Naive thymus-derived CD8-positive, alpha-beta T cell (primary cell): ENCODE measurements around the gene SLC35F3. TPM values are rescaled to one million over a fixed set of nuclear protein-coding genes. Genes with fewer than 3 reads are reported as not detected.

Source experiments
- ATAC-seq, 2 donors: fragments of 150-1000 bp; cut with Tn5 transposase in 1 of 2; sonication (Bioruptor Pico), chemical (Tn5 transposase) in 1 of 2; 1 replicate in 1 of 2; 2 replicates in 1 of 2; pipeline ENCODE4 v1.10.0; 2021; ENCODE audit warnings: mild to moderate bottlenecking in 2 of 2, moderate library complexity in 2 of 2
- POLR2A ChIA-PET: fragments of 350-600 bp; sonication (Branson Sonifier 250); formaldehyde crosslinking; loops from one replicate; lab custom pipeline; 2021; ENCODE audit warnings: antibody characterized with exemption; lab: Charles Lee
- DNase-seq, 10 donors: peaks; one replicate each; pipeline versions ENCODE4 v3.0.0 to v3.0.0-alpha.2; 2020 to 2022
- H3K27ac Mint-ChIP-seq, 10 donors: one replicate each; pipeline ENCODE4 v1.8.0; 2020 to 2022; ENCODE audit warnings: mild to moderate bottlenecking in 10 of 10, mixed read lengths in 10 of 10, moderate library complexity in 4 of 10, inconsistent platforms in 1 of 10
- H3K27me3 Mint-ChIP-seq, 5 donors: one replicate each; pipeline ENCODE4 v1.8.0; 2021 to 2022; ENCODE audit warnings: mixed read lengths in 5 of 5
- H3K36me3 Mint-ChIP-seq, 3 donors: one replicate each; pipeline ENCODE4 v1.8.0; 2020 to 2022; ENCODE audit warnings: mixed read lengths in 3 of 3, mild to moderate bottlenecking in 2 of 3, inconsistent platforms in 1 of 3
- H3K4me1 Mint-ChIP-seq, 4 donors: one replicate each; pipeline ENCODE4 v1.8.0; 2021 to 2022; ENCODE audit warnings: mixed read lengths in 4 of 4
- H3K4me3 Mint-ChIP-seq, 10 donors: one replicate each; pipeline ENCODE4 v1.8.0; 2020 to 2022; ENCODE audit warnings: mild to moderate bottlenecking in 10 of 10, mixed read lengths in 10 of 10, moderate library complexity in 6 of 10, inconsistent platforms in 1 of 10
- H3K9me3 Mint-ChIP-seq, 9 donors: one replicate each; pipeline ENCODE4 v1.8.0; 2020 to 2022; ENCODE audit warnings: mixed read lengths in 9 of 9, mild to moderate bottlenecking in 3 of 9, inconsistent platforms in 1 of 9, moderate library complexity in 1 of 9
- polyA plus RNA-seq, 3 donors: library from polyadenylated mRNA; unstranded; fragments of 300-500 nt; fragmentation: Illumina TruSeq; gene quantifications; one replicate each; pipeline ENCODE4 v1.2.3, GENCODE V29; 2021
- total RNA-seq, 8 experiments: library from RNA in 2 of 8; stranded (reverse) in 2 of 8; gene quantifications; one replicate each; pipeline ENCODE4 v1.2.3 and lab custom pipeline; 2021 to 2026

SLC35F3 gene
- total and polyA plus RNA-seq, 5 experiments from 2014 or later: 0.06 to 0.63 (median 0.33) TPM; not detected in 1

DNA sequence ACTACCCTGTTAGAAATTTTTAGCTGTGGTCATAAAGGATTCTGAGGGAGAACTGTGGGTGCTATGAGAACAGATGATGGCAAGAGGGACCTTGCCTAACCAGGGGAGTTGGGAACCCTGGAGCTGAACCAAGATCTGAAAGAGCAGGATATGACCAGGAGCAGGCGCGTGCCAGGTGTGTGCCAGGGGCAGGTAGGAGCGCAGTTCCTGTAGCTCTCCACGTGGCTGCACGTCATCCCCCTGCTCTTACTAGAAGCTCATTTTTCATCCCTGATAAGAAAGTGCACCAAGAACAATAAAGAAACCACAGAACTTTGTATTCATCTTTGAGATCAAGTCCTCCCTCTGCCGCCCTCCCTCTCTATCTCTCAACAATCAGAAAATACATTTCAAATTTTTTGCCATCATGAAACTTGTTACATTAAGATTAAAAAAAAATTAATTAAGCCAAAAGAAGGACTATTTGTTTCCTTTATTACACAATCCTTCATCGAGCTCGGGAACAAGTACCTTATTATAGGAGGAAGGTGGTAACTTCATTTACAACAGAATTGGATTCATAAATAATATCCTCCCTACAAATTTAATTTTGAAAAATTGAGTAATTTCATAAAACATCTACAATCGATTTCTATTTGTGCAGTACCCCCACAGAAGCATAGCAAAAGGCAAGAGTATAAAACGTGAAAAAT, 78.5 kb downstream of the SLC35F3 start:
- Mint-ChIP-seq H3K27ac (no peak overlapping the region), H3K36me3 (no peaks in the 10 kb centered on the region), H3K4me1 (no peaks in the 10 kb centered on the region), H3K27me3 (peaks cover 0 to 11% (median 4%) of the 10 kb centered on the region in 5 donors), H3K4me3 (no peak overlapping the region), H3K9me3 (no peaks in the 10 kb centered on the region)
- DNase-seq (no peak), ATAC-seq (no peak)
- POLR2A ChIA-PET: no interaction called here

DNA sequence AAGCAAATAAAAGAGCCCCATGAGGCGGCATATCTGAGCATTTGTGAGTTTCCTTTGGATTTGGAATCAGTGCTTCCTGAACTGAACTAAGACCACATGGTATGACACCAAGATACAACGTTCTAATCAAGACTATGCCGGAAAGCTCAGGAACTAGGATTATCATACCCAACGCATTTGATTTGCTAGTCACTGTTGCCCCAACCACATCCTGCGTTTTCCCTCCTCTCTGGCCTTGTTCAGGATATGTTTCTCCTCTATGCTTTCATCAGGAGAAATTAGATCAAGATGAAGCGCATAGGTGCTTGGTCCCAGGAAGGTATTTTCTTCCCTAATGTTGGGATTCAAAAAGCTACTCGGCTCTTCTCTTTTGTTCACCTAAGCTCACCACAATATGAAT, 79.3 kb downstream of the SLC35F3 start:
- POLR2A ChIA-PET: interaction anchor here (0.5 kb wide), 1 partner anchor 177 kb away, joined by 3 read pairs; no protein-coding TSS in a partner anchor
- ATAC-seq (no peak), DNase-seq (no peak)
- Mint-ChIP-seq H3K36me3 (no peaks in the 10 kb centered on the region), H3K4me3 (no peak overlapping the region), H3K27me3 (peaks cover 4 to 14% (median 7%) of the 10 kb centered on the region in 5 donors), H3K4me1 (no peaks in the 10 kb centered on the region), H3K27ac (no peak overlapping the region), H3K9me3 (no peaks in the 10 kb centered on the region)

DNA sequence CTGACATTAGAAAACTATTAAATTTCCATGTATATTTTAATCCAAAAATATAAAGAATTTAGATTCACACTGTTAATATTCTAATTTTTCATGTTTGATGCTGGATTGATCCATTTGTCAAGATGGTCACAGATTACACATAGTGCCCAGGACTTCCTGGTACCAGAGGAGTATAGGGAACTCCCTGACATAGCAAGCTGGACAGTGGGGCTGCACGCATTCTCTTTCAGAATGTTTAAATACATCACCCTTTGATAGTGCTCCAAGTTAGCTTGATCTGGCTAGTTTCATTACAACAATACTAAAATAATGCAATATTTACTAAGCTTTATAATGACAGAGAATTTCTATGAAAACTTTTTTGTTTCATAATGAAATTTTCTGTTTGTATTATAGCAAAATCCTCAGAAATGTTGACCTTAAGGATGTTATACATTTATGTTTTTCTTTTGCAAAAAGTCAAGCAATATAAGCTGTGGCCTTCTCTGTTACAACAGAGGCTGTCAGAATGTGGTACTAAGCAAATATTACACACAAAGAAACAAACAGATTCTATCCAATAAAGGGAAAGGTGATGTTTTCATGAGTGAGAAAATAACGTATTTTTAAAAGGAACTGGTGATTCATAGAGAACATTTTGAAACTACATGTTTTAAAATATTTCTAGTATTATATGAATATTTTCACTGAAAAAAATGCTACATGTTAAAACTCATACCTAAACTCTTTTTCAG, 84.7 kb downstream of the SLC35F3 start:
- POLR2A ChIA-PET: no interaction called here
- ATAC-seq (no peak), DNase-seq (no peak)
- H3K27me3 Mint-ChIP-seq: peaks cover 4 to 28% (median 15%) of the 10 kb centered on the region in 5 donors
- no peak overlapping the region for H3K4me3 Mint-ChIP-seq
- H3K27ac Mint-ChIP-seq: no peak overlapping the region
- H3K4me1 Mint-ChIP-seq: no peaks in the 10 kb centered on the region
- H3K9me3 Mint-ChIP-seq: peaks cover 0 to 2% (median 0%) of the 10 kb centered on the region in 9 donors
- H3K36me3 Mint-ChIP-seq: no peaks in the 10 kb centered on the region

- Mint-ChIP-seq H3K27me3 (peaks cover 4 to 28% (median 13%) of the 10 kb centered on the region in 5 donors), H3K36me3 (no peaks in the 10 kb centered on the region), H3K27ac (no peak overlapping the region), H3K4me1 (no peaks in the 10 kb centered on the region), H3K4me3 (no peak overlapping the region), H3K9me3 (peaks cover 0 to 2% (median 0%) of the 10 kb centered on the region in 9 donors)
- DNase-seq (no peak), ATAC-seq (no peak)
- POLR2A ChIA-PET: no interaction called here
Observed at GRCh38 chr1:233990486-233990885, 86.0 kb downstream of the SLC35F3 start.

GRCh38 chr1:233993651-233994050, 89.2 kb downstream of the SLC35F3 start:
- Mint-ChIP-seq H3K27me3 (peaks cover 9 to 27% (median 14%) of the 10 kb centered on the region in 5 donors), H3K27ac (no peak overlapping the region), H3K4me1 (no peaks in the 10 kb centered on the region), H3K36me3 (no peaks in the 10 kb centered on the region), H3K9me3 (peaks cover 0 to 2% (median 0%) of the 10 kb centered on the region in 9 donors), H3K4me3 (no peak overlapping the region)
- POLR2A ChIA-PET: no interaction called here
- ATAC-seq (no peak), DNase-seq (no peak)

GRCh38 chr1:233994112-233994511, 89.6 kb downstream of the SLC35F3 start:
- Mint-ChIP-seq H3K4me1 (no peaks in the 10 kb centered on the region), H3K27me3 (peaks cover 12 to 32% (median 16%) of the 10 kb centered on the region in 5 donors), H3K9me3 (peaks cover 0 to 2% (median 0%) of the 10 kb centered on the region in 9 donors), H3K27ac (no peak overlapping the region), H3K36me3 (no peaks in the 10 kb centered on the region), H3K4me3 (no peak overlapping the region)
- ATAC-seq (no peak), DNase-seq (no peak)
- POLR2A ChIA-PET: no interaction called here

GRCh38 chr1:233998456-233998855, 94.0 kb downstream of the SLC35F3 start:
- H3K27ac Mint-ChIP-seq: no peak overlapping the region
- H3K36me3 Mint-ChIP-seq: no peaks in the 10 kb centered on the region
- H3K4me1 Mint-ChIP-seq: no peaks in the 10 kb centered on the region
- no peak for DNase-seq
- peaks cover 0 to 2% (median 0%) of the 10 kb centered on the region in 9 donors for H3K9me3 Mint-ChIP-seq
- no peak overlapping the region for H3K4me3 Mint-ChIP-seq
- no peak for ATAC-seq
- POLR2A ChIA-PET: no interaction called here
- peaks cover 6 to 46% (median 17%) of the 10 kb centered on the region in 5 donors for H3K27me3 Mint-ChIP-seq

- Mint-ChIP-seq H3K9me3 (peaks cover 0 to 2% (median 0%) of the 10 kb centered on the region in 9 donors), H3K4me3 (no peak overlapping the region), H3K27ac (no peak overlapping the region), H3K4me1 (no peaks in the 10 kb centered on the region), H3K36me3 (no peaks in the 10 kb centered on the region), H3K27me3 (peaks cover 10 to 51% (median 17%) of the 10 kb centered on the region in 5 donors)
- DNase-seq (no peak), ATAC-seq (no peak)
- POLR2A ChIA-PET: no interaction called here
Observed at GRCh38 chr1:233998891-233999290, 94.4 kb downstream of the SLC35F3 start.

- POLR2A ChIA-PET: no interaction called here
- ATAC-seq (no peak), DNase-seq (no peak)
- Mint-ChIP-seq H3K36me3 (no peaks in the 10 kb centered on the region), H3K4me3 (no peak overlapping the region), H3K27me3 (peaks cover 13 to 55% (median 21%) of the 10 kb centered on the region in 5 donors), H3K9me3 (peaks cover 0 to 2% (median 0%) of the 10 kb centered on the region in 9 donors), H3K4me1 (no peaks in the 10 kb centered on the region), H3K27ac (no peak overlapping the region)
Observed at GRCh38 chr1:234000557-234001041, 96.1 kb downstream of the SLC35F3 start.

- DNase-seq (no peak), ATAC-seq (no peak)
- peaks cover 13 to 64% (median 22%) of the 10 kb centered on the region in 5 donors for H3K27me3 Mint-ChIP-seq
- H3K9me3 Mint-ChIP-seq: peaks cover 0 to 2% (median 0%) of the 10 kb centered on the region in 9 donors
- POLR2A ChIA-PET: no interaction called here
- no peaks in the 10 kb centered on the region for H3K4me1 Mint-ChIP-seq
- H3K36me3 Mint-ChIP-seq: no peaks in the 10 kb centered on the region
- H3K4me3 Mint-ChIP-seq: no peak overlapping the region
- no peak overlapping the region for H3K27ac Mint-ChIP-seq
Observed at GRCh38 chr1:234001817-234002216, 97.3 kb downstream of the SLC35F3 start.

DNA sequence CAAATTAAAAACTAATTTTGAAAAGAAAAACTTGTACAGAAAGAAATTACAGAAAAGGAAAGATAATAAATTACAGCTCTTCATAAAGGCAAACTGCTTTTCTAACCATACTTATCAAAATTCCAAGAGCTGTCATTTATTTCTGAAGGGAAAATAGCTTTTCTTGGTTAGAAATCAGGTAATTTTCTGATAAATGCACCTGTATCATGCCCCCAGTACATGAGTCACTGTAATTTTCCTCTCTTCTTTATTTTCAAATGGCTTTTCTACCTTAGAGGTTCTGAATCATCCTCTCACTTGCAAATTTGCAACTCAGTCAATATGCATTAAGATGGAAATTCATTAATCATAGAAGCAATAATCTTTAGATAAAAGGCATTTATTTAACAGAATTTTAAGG, 100.1 kb downstream of the SLC35F3 start:
- Mint-ChIP-seq H3K27ac (no peak overlapping the region), H3K27me3 (peaks cover 6 to 53% (median 18%) of the 10 kb centered on the region in 5 donors), H3K9me3 (peaks cover 0 to 9% (median 3%) of the 10 kb centered on the region in 9 donors), H3K4me3 (no peak overlapping the region), H3K36me3 (peaks cover 0 to 3% (median 0%) of the 10 kb centered on the region in 3 donors), H3K4me1 (no peaks in the 10 kb centered on the region)
- no peak for DNase-seq
- ATAC-seq: no peak
- POLR2A ChIA-PET: no interaction called here

- no peaks in the 10 kb centered on the region for H3K4me1 Mint-ChIP-seq
- H3K27ac Mint-ChIP-seq: no peak overlapping the region
- ATAC-seq: no peak
- H3K9me3 Mint-ChIP-seq: peaks cover 0 to 16% (median 4%) of the 10 kb centered on the region in 9 donors
- peaks cover 0 to 13% (median 0%) of the 10 kb centered on the region in 3 donors for H3K36me3 Mint-ChIP-seq
- no peak for DNase-seq
- POLR2A ChIA-PET: no interaction called here
- peaks cover 22 to 66% (median 27%) of the 10 kb centered on the region in 5 donors for H3K27me3 Mint-ChIP-seq
- H3K4me3 Mint-ChIP-seq: no peak overlapping the region
Observed at GRCh38 chr1:234007684-234008083, 103.2 kb downstream of the SLC35F3 start.

DNA sequence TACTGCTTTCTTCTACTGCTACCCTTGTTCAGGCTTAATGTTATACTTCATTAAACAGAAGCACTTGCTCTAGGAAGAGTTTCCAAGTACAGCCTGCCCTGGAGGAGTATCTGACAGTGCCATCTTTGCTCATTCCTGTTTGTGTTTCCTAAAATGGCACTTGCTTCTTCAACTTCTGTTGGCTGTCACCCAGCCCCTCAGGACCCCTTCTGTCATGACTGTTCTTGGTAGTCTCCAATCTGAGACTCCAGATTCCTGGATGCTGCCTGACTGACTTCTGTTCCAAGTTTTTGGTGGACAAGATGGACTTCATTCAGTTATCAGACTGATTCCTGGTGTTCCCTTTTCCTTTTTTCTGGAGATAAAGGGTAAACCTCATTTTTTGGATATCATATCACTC, 104.1 kb downstream of the SLC35F3 start:
- Mint-ChIP-seq H3K4me3 (no peak overlapping the region), H3K9me3 (peaks cover 0 to 16% (median 4%) of the 10 kb centered on the region in 9 donors), H3K27me3 (peaks cover 26 to 63% (median 31%) of the 10 kb centered on the region in 5 donors), H3K27ac (no peak overlapping the region), H3K36me3 (peaks cover 0 to 13% (median 0%) of the 10 kb centered on the region in 3 donors), H3K4me1 (no peaks in the 10 kb centered on the region)
- ATAC-seq: no peak
- DNase-seq: no peak
- POLR2A ChIA-PET: no interaction called here
